ENCODE measurements around the gene SINHCAF.

Gene SINHCAF

DNA sequence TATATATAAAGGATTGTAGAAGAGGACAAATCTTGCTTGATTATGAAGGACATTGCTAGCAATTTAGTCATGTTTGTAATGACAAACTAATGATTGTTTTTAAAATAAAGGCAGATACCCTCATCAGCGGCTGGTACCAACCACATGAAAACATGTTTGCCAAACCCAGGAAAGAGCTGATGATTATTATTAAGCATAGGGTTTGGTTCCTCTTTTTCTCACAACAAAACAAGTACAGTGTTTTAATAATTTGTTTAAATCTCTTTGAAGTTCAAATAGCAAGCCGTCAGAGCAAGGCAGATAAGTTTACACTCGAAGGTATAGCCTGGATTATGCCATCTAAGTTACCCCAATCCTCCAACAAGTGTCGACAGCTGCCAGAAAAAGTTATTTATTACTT, 5.3 kb upstream of the SINHCAF start:
- no peak for DNase-seq

DNA sequence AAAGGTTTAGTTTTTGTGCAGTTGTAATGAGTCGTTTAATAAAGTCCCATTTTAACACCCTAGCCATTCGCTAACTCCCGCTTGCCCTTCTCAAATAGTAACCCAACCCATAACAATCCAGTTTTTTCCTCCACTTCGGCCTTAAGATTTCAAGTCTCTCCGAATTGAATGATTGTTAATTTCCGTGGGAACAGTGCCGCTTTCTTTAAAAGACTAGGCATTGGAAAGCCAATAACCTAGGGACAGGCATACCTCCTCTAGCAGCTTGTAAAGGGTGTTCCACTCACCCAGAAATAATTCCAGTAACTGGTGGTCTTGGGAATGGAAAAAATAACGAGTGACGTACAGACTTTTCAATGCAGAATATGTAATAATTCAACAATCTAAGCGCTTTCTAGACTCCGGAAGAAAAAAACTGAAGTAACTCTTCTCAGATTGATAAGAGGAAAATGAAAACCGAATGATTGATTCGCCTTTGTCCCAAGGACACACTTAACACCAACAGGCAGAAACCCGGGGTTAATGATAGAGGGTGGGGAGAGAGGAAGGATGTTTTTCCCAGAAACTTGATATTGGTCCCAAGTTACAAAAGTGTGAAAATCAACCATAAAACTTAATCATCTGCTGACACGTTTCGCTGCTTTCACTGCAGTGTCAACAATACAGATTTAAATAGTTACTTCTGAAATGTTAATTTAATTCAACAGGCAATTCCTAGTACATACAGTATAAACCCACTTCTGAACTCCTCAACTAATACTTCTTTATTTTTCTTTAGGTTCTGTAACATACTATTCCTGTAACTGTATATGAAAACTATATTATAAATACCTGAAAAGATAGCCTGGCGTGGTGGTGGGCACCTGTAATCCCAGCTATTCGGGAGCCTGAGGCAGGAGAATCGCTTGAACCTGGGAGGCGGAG, 1.0 kb upstream of the SINHCAF start:
- no peak for DNase-seq

DNA sequence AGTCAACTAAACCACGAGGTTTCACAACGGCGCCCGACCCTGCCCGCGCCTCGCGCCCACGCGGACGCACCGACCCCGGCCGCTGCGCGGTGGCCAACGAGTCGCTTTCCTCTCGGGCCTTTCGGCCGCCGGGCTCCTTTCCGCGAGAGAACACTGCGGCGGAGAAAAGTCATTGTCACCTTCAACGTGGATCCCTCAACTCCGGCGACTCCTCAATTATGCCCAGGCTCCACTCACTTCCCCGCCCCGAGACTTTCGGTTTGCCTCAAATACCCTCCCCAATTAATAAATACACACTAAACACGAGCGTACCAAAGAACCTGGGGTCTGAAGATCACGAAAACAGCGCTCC, 450 bp downstream of the SINHCAF start:
- peak; percentile 38 for DNase-seq

DNA sequence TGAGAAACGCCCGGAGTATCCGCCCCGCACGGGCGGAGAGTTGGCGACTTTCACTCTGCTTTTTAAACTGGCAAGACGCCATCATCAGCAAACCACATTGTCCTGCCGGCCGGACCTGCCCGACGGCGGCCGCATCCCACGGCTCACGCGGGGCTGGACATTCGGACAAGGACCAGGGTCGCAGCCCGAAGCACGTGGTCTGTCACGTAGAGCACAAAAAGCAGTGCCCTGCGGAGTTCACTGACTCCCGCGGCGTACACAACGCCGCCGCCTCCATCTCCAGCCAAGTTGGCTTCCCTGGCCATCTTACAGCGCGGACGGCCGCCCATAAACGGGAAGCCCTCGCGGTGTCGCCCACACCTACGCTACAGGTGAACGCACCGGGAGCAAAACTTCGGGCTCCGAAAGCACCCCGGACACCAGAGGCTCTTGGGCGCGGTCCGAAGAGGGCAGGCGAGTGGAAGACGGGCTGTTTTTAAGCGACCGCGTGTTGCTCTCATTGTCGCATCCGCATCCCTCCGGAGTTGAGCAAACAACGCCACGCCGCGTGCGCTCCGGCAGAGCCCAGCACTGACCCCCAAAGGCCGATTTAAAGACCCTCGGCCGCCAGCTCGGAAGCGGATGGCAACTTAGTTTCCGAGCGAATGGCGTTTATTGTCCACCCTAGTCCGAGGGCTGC, 966 bp downstream of the SINHCAF start:
- peak; percentile 38 for DNase-seq

DNA sequence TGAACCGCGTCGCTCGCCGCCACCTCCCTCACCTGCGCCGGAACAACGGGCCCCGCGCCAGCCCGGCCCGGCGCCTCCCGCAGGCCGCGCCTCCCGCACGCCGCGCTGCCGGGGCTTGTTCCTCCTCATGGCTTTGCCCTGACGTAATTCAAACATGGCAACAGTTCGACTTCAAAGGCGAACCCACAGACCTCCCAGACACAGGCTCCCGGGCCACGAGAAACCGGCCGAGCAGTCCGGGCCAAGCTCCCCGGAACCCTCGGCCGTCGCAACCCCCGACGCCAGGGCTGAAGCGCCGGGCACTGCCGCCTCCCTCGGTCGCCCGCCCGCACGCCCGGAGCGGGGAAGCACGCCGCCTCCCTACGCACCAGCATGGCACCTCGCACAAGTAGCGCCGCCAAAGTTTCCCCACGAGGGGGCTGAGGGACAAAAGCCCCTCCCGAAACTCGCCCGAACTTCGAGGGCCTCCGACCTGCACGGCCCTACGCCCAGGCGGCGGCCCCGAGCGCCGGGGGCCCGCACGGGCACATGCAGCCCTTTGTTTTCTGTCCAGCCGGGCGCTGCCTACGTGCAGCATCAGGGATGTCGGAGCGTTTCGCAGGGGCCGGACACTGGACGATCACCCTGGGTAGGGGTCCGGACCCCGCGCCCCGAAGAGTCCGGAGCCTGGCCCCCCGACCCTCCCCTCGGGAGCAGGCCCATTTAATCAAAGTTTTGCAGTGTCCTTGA, 1.7 kb downstream of the SINHCAF start:
- peak; percentile 70 for DNase-seq

DNA sequence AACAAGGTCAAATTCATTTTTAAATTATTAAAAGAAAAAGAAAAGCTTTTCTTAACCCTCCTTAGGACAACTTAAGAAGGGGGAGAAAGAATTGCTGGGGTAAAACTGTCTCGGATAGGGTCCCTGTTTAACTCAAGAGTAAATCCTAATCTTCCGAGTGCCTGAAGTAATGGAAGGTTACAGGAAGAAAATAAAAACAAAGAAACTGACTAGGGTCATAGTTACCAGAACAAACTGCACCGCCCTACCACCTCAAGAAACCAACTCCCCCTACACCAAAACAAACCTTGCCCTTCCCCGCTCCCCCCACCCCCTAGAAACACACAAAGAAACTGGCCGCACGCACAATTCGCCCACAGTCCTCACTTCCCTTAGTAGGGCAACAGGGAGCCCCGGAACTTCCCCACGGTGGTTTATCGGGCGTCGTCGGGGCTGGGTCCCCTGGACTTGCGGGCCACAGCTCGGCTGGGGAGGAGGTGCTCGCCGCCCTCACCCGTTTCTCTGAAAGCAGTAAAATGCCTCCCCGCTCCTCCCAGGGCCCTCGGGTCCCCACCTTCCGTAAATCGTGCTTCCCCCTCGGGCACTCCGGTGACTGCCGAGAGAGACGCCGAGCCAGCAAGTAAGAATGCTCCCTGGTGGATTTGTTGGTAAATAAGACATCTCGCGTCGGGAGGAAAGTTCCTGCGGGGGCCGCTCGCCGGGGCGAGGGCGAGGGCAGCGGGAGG, 2.4 kb downstream of the SINHCAF start:
- DNase-seq = peak; percentile 60

DNA sequence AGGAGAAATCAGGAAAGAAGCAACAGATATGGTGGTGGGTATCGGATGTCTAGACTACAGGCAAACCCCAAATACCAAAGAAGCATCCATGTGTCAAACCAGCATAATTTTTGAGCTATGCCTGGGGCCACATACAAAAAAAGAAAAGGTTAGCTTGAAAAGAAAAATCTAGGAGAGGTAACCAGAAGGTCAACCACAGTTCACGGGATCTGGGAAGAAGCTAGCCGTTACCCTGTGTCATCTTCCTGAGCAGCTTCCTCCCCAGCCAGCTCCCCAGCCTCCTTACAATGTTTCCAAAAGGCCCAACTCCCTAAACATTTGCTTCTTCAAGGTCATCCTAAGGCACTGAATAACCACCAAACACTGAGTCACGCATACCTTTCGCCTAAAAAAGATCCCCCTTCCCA, 3.1 kb downstream of the SINHCAF start:
- no peak for DNase-seq

DNA sequence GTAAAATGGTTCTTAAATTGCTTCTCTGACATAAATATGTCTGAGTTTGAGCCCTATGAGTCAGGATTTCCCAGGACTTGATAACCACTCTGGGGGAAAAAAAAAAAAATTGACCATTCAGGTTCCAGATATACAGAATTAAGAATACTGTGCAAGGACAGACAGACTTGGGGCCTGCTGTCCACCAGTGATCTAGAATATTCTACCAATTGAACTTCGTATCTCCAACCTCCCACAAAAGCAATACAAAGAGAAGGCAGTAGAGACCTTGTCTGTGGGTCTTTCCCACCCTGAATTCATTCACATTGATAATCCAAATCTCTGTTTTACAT, 4.1 kb downstream of the SINHCAF start:
- no peak for DNase-seq

DNA sequence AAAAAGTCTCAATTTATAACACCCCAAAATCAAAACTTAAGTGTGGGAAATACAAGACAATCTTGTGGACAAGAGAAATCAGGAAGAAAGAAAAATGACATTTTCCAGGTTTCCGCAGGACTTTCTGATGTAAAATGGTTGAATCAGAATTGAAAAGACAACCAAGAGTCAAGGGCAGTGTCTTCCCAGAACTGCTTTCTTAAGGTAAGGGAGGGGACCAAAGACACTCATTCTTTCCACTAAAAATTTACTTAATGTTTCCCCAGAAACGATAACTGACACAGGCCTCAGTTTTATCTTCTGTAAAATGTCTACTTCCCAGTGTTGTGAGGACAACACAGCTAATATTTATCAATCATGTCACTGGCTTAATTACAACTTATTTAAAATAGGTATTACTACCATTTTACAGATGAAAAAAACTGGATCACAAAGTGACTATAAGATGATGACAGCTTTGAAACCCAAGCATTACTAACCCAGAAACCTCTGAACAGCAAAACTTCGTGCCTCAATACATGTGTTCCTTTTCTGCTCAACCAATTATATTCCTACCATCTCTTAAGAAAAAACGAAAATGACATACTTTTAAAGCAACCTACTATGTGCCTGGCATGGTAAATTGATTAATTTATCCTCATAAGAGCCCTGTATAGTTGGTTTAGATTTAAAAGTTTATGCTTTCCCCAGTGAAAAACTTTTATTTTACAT, 4.6 kb downstream of the SINHCAF start:
- no peak for DNase-seq

DNA sequence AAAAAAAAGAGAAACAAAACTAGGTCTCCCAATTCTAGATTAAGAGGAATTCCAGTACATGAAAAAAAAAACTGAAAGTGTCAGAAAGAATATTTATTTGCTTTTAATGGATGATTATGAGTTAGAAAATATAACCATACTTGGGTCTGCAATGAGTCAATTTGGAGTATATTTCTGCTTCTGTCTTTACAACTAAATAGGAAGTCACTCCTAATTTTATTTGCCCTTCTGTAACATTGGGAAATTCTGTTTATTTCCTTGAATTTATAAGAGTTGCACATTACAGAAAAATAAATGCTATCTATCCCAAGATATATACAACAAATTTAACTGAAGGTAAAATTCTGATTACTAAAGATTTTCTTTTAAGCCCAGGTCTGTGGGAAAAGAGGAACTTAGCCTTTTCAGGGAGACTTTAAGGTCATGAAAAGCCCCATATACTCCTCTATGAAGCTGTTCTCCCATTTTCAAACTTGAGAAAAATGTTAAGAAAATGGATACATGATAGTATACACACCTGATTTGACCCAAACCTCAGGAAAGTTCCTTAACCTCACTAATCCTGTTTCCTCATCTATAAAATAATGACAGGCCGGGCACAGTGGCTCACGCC, 7.2 kb downstream of the SINHCAF start:
- no peak for DNase-seq

DNA sequence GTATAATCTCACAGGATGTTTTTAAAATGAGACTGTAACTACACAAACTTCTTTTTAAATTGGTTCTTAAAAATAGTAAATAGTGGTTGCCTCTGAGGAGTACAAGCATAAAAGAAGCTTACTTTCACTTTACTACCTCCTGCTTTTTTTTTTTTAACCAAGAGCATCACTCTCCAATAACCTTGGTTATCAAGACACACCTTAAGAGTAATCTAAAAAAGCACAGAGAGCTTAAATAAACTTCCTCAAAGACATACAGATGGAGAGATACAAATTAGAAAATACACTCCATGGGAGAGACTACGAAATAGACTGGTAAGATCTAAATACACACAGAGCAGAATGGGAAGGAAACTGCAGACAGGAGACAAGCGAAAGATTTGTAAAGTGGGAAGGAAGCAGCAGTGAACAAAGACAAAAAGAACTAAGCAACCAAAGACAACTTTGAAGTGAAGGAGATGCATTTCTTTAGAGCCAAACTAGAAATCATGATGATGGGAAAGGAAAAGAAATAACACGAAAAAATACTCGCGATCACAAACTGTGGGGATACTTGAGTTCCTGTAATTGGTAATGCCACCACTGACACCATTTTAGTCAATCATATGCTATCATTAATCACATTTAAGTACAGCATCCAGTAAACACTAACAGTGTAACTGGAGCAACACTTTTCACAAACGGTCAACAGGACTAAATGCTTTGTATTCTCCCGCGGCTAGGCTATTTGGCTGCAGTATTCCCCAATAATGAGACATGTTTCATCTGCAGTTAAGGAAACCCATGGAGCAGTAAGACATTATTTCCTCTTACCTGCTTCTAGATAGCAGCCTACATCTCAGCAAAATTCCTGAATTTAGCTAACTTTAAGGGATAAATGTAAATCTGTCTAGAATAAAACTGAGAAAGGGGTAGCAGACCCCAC, 8.2 kb downstream of the SINHCAF start:
- no peak for DNase-seq

DNA sequence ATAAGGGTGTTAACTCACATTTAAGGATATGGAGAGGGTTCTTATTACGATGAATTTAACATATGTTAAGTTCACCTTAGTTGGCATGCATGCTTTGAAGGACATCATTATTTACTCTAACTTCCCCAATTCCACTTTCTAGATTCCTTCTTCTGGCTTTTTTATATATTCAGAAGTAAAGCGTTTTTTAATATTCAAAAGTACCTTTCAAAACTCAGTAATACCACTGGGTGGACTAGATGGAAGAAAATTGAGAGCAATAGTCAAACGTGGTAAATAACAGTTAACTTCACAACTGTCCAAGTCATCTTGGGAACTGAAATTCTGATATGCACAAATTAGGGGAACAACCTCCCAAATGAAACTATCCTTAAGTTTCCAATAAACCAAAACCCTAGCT, 9.1 kb downstream of the SINHCAF start:
- no peak for DNase-seq

DNA sequence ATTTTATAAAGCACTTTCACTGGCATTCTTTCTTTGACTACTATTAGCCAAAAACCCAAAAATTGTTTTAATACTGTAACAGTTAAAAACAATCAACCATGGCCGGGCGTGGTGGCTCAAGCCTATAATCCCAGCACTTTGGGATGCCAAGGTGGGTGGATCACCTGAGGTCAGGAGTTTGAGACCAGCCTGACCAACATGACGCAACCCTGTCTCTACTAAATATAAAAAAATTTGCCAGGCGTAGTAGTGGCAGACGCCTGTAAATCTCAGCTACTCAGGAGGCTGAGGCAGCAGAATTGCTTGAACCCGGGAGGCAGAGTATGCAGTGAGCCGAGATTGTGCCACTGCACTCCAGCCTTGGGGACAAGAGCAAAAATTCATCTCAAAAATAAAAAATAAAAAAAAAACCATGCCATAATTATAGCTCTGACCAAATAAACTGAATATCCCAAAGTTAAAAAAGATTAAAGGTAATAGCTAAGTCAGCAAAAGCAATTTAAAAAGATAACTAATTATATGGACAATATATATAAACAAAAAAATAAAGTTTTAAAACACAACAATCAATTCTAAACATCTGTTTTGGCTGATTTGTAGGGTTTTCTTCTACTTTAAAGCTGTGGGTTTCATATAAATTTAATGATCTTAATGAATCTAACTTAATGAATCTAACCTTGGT, 10.0 kb downstream of the SINHCAF start:
- DNase-seq = no peak

DNA sequence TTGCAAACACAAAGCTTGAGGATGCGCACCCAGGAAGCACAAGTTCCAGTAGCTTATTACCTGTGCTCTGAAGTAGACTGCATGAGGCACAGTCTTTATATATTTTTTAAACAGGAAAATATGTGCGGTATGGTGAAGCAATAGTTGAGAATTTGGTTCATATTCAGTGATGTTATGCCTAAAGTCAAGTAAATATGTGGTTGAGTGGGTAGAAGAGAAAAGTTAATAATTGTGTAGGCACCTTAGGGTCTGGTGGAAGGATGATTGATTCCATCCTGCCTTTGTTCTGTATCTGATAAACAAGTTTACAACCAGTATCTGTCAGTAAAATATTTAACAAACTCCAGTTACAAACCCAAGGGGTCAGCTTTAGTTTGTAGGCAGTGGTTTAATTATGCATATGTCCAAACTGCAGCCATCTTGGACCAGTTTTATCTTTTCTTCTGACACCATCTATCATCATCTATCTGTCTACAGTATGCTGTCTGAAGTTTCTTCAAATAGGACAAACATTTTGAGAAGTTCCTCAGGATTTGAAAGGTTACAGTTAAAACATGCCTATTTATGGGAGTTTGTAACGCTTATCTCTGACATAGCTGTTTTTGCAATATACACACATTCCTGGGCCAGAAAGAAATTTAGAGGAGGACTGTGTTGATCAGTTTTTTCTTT, 10.8 kb downstream of the SINHCAF start:
- DNase-seq = no peak

DNA sequence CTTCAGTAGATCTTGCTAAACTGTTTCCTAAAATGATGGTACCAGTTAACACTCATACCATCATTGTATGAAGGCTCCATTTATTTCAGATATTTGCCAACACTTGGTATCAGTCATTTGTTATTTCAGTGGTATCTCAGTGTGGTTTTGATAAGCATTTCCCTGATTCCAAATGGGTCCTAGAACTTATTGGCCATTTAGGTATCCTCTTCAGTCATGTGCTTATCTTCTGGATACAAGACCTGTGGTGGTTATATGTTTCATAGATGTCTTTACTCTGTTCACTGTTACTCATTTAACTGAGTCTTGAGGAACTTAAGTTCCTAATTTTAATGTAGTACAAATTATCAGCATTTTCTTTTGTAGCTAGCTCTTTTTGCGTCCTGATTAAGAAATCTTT, 13.5 kb downstream of the SINHCAF start:
- DNase-seq = no peak

DNA sequence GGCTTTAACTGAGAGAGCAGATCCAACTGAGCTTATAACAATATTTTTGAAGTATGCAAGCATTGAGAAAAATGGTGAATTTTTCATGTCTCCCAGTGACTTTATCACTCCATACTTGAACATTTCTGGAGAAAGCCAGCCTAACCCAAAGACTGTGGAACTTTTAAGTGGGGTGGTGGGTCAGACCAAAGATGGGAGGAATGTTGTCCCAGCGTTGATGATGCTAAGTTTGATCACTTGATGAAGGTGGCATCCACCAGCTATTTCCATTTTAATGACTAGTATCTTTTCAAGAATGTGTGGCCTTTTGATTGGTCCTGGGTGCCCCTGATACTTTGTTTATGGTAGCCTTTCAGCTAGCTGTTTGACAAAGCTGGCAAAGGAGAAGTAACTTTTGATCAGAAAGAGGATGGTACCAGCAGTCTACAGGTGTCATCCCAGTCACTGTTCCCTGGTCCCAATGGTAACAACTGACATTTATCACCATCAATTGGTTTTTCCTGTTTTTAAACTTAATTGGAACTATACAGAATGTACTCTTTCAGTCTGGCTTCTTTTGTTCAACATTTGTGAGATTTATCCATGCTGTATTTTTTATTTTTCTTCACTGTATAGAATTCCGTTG, 14.2 kb downstream of the SINHCAF start:
- DNase-seq = no peak

DNA sequence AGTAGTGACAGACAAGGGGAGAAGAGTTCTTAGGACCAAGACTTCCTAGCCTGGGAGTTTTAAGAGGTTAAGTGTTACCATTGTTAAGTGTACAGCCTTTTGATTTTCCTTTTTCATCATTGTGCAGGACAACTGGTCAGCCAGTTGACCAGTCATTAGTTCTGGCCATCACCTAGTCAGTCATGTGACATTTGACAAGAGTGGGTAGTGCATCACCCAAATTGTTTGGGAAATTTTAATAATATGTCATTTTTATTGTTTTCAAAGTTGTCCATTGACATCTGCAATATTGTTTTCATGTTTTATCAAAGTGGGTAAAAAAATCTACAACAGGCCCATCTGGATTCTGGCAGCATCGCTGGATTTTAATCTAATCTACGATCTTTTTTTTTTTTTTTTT, 15.5 kb downstream of the SINHCAF start:
- no peak for DNase-seq

DNA sequence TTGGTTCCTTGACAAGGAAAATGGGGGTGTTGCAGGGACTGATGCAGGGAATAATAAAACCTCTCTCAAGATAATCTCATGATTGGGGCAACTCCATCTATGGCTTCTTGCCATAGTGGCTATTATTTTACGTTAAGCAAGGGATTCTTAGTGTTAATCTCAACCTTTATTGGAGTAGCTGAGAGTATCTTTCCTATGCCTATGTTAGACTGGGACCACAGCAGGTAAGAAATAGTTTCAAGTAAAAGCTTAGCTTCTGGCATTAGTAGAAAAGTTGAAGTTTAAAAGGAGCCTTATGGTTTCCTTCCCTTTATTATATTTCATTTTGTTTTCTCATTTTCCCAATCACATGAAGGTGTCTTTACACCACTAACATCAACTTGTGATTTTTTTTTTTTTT, 16.7 kb downstream of the SINHCAF start:
- no peak for DNase-seq

DNA sequence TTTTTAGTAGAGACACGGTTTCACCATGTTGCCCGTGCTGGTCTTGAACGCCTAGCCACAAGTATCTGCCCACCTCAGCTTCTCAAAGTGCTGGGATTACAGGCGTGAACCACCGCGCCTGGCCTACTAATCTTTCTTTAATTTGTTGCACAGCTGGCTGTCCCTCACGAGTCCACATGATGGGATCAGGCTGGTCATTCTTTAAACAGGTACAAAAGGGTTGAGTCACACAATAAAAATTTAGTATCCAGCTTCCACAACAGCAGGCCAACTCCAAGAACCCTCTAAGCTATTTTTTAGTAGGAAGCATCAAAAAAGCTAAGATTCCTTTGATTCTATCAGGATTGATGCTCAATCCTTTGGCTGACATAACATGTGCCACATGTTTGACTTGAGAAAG, 17.8 kb downstream of the SINHCAF start:
- DNase-seq = no peak

Data from NCI-H345 (cell line).